HK-2 (cell line): ENCODE measurements around the gene LIMS1.
"Not testable (repeated sequence)": the region's sequence is repeated elsewhere in the genome, so short reads cannot be mapped to it uniquely, and the experiment has no call there.

ENCODE experiments used
- DNase-seq: peaks from one replicate; pipeline ENCODE4 v3.0.0-alpha.2; 2018; ENCODE audit not compliant: unreplicated experiment

The LIMS1 gene

GRCh38 chr2:108664089-108664488 lies 129.8 kb downstream of the LIMS1 start:
- DNase-seq, result not testable (repeated sequence)

- not testable (repeated sequence) for DNase-seq
Measured at GRCh38 chr2:108664979-108665378, 130.7 kb downstream of the LIMS1 start.

- not testable (repeated sequence) for DNase-seq
Measured at GRCh38 chr2:108665975-108666374, 131.7 kb downstream of the LIMS1 start.

- DNase-seq, result not testable (repeated sequence)
Measured at GRCh38 chr2:108667140-108667539, 132.9 kb downstream of the LIMS1 start.

GRCh38 chr2:108670282-108670681 lies 136.0 kb downstream of the LIMS1 start:
- not testable (repeated sequence) for DNase-seq

GRCh38 chr2:108672200-108672805 lies 138.0 kb downstream of the LIMS1 start:
- not testable (repeated sequence) for DNase-seq

GRCh38 chr2:108676522-108676921 lies 142.3 kb downstream of the LIMS1 start:
- not testable (repeated sequence) for DNase-seq

GRCh38 chr2:108677239-108677744 lies 143.0 kb downstream of the LIMS1 start:
- not testable (repeated sequence) for DNase-seq

GRCh38 chr2:108678198-108678651 lies 144.0 kb downstream of the LIMS1 start:
- not testable (repeated sequence) for DNase-seq

GRCh38 chr2:108680805-108681204 lies 146.5 kb downstream of the LIMS1 start:
- not testable (repeated sequence) for DNase-seq

GRCh38 chr2:108688818-108689756 lies 154.8 kb downstream of the LIMS1 start:
- DNase-seq, result not testable (repeated sequence)

- DNase-seq, result not testable (repeated sequence)
Measured at GRCh38 chr2:108690001-108690400, 155.7 kb downstream of the LIMS1 start.

GRCh38 chr2:108691447-108691846 lies 157.2 kb downstream of the LIMS1 start:
- DNase-seq, result no peak

- DNase-seq, result no peak
Measured at GRCh38 chr2:108701208-108701607, 166.9 kb downstream of the LIMS1 start.

GRCh38 chr2:108701806-108702205 lies 167.5 kb downstream of the LIMS1 start:
- DNase-seq, result no peak

GRCh38 chr2:108704871-108705270 lies 170.6 kb downstream of the LIMS1 start:
- no peak for DNase-seq

GRCh38 chr2:108707300-108707699 lies 173.0 kb downstream of the LIMS1 start:
- no peak for DNase-seq

- not testable (repeated sequence) for DNase-seq
Measured at GRCh38 chr2:108716971-108717370, 182.7 kb downstream of the LIMS1 start.

- DNase-seq, result peak; percentile 94
Measured at GRCh38 chr2:108719149-108720044, 185.1 kb downstream of the LIMS1 start, which contains the start of gene RANBP2. RANBP2 (plus strand) TSS chr2:108719482; CDS start chr2:108719607, 125 bp downstream.

- DNase-seq, result not testable (repeated sequence)
Measured at GRCh38 chr2:108726048-108726447, 191.8 kb downstream of the LIMS1 start.

GRCh38 chr2:108734656-108735055 lies 200.4 kb downstream of the LIMS1 start:
- DNase-seq, result not testable (repeated sequence)
